CD8-positive, alpha-beta memory T cell (primary cell): ENCODE measurements around the gene SUPT16H. TPM values are rescaled to one million over a fixed set of nuclear protein-coding genes. Genes with fewer than 3 reads are reported as not detected.

ENCODE experiments used
- CTCF ChIA-PET: fragments of 350-600 bp; sonication (Branson Sonifier 250); formaldehyde crosslinking; loops from one replicate; lab custom pipeline; 2021; ENCODE audit warnings: antibody characterized with exemption; lab: Charles Lee
- POLR2A ChIA-PET: fragments of 350-600 bp; sonication (Branson Sonifier 250); formaldehyde crosslinking; loops from one replicate; lab custom pipeline; 2021; ENCODE audit warnings: antibody characterized with exemption; lab: Charles Lee
- DNase-seq, 5 donors: peaks; one replicate each; pipeline versions ENCODE4 v3.0.0 to v3.0.0-alpha.2; 2020 to 2022; ENCODE audit warnings: mixed read lengths in 1 of 5
- H3K27ac ChIP-seq: one replicate; pipeline ENCODE4 v1.7.0; 2013; ENCODE audit warnings: low read depth, mild to moderate bottlenecking, low read length, moderate library complexity
- H3K27me3 ChIP-seq: 2 replicates; pipeline ENCODE4 v1.7.0; 2013; ENCODE audit warnings: low read length, mild to moderate bottlenecking; ENCODE audit not compliant: insufficient read depth, poor library complexity, severe bottlenecking
- H3K36me3 ChIP-seq: 2 replicates; pipeline ENCODE4 v1.7.0; 2013; ENCODE audit warnings: mild to moderate bottlenecking, low read length, moderate library complexity; ENCODE audit not compliant: insufficient read depth
- H3K4me1 ChIP-seq: 2 replicates; pipeline ENCODE4 v1.7.0; 2013; ENCODE audit warnings: mild to moderate bottlenecking, low read length, moderate library complexity; ENCODE audit not compliant: insufficient read depth
- H3K4me3 ChIP-seq: 2 replicates; pipeline ENCODE4 v1.7.0; 2013; ENCODE audit warnings: mild to moderate bottlenecking, low read length
- H3K9me3 ChIP-seq: 2 replicates; pipeline ENCODE4 v1.7.0; 2013; ENCODE audit warnings: mild to moderate bottlenecking, low read length
- H3K27ac Mint-ChIP-seq, 8 donors: one replicate each; pipeline ENCODE4 v1.8.0; 2020 to 2021; ENCODE audit warnings: mixed read lengths in 8 of 8, mild to moderate bottlenecking in 6 of 8, inconsistent platforms in 3 of 8, moderate library complexity in 3 of 8
- H3K27me3 Mint-ChIP-seq, 2 donors: one replicate each; pipeline ENCODE4 v1.8.0; 2020 to 2021; ENCODE audit warnings: mixed read lengths in 2 of 2, mild to moderate bottlenecking in 1 of 2, moderate library complexity in 1 of 2
- H3K36me3 Mint-ChIP-seq, 3 donors: one replicate each; pipeline ENCODE4 v1.8.0; 2020 to 2021; ENCODE audit warnings: mixed read lengths in 3 of 3, inconsistent platforms in 1 of 3, mild to moderate bottlenecking in 1 of 3
- H3K4me1 Mint-ChIP-seq, 3 donors: one replicate each; pipeline ENCODE4 v1.8.0; 2020 to 2021; ENCODE audit warnings: mixed read lengths in 3 of 3, inconsistent platforms in 1 of 3, mild to moderate bottlenecking in 1 of 3
- H3K4me3 Mint-ChIP-seq, 7 donors: one replicate each; pipeline ENCODE4 v1.8.0; 2020 to 2021; ENCODE audit warnings: mixed read lengths in 7 of 7, mild to moderate bottlenecking in 6 of 7, moderate library complexity in 4 of 7, inconsistent platforms in 2 of 7
- H3K9me3 Mint-ChIP-seq, 5 donors: one replicate each; pipeline ENCODE4 v1.8.0; 2020 to 2022; ENCODE audit warnings: mixed read lengths in 5 of 5, mild to moderate bottlenecking in 3 of 5, moderate library complexity in 2 of 5, inconsistent platforms in 1 of 5
- polyA plus RNA-seq: library from polyadenylated mRNA; unstranded; fragments of 300-500 nt; fragmentation: Illumina TruSeq; gene quantifications from one replicate; pipeline ENCODE4 v1.2.3, GENCODE V29; 2021
- total RNA-seq, 2 experiments: library from RNA; stranded (reverse); gene quantifications; one replicate each; pipeline ENCODE4 v1.2.3, GENCODE V29; 2021

SUPT16H gene
- total and polyA plus RNA-seq, 3 experiments from 2014 or later: 84.5 to 208 (median 199) TPM

- CTCF ChIA-PET: interaction anchor here (1.4 kb wide), 1 partner anchor 25 kb away, joined by 3 read pairs; no protein-coding TSS in a partner anchor
- Histone ChIP-seq H3K36me3 (peaks cover 85% of the 10 kb centered on the region), H3K27ac (no peak overlapping the region), H3K9me3 (no peaks in the 10 kb centered on the region), H3K4me3 (no peak overlapping the region), H3K4me1 (no peaks in the 10 kb centered on the region), H3K27me3 (no peaks in the 10 kb centered on the region)
- POLR2A ChIA-PET: no interaction called here
- H3K27me3 Mint-ChIP-seq: no peaks in the 10 kb centered on the region
- H3K27ac Mint-ChIP-seq: peak overlapping the region in 3 of 8 donors; percentile 16 to 26 (median 21)
- peaks cover 8 to 96% (median 41%) of the 10 kb centered on the region in 3 donors for H3K36me3 Mint-ChIP-seq
- no peaks in the 10 kb centered on the region for H3K4me1 Mint-ChIP-seq
- DNase-seq: no peak
- no peaks in the 10 kb centered on the region for H3K9me3 Mint-ChIP-seq
- H3K4me3 Mint-ChIP-seq: no peak overlapping the region
Observed at GRCh38 chr14:21406213-21406612, 22.4 kb upstream of the SUPT16H start.

GRCh38 chr14:21405097-21405496 lies 21.3 kb upstream of the SUPT16H start:
- H3K27me3 ChIP-seq: no peaks in the 10 kb centered on the region
- no peaks in the 10 kb centered on the region for H3K4me1 ChIP-seq
- Mint-ChIP-seq H3K4me3 (no peak overlapping the region), H3K9me3 (no peaks in the 10 kb centered on the region), H3K27me3 (no peaks in the 10 kb centered on the region), H3K4me1 (no peaks in the 10 kb centered on the region), H3K36me3 (peaks cover 16 to 96% (median 42%) of the 10 kb centered on the region in 3 donors), H3K27ac (peak overlapping the region in 1 of 8 donors; percentile 36)
- DNase-seq: no peak
- no peaks in the 10 kb centered on the region for H3K9me3 ChIP-seq
- H3K27ac ChIP-seq: no peak overlapping the region
- H3K36me3 ChIP-seq: peaks cover 86% of the 10 kb centered on the region
- H3K4me3 ChIP-seq: no peak overlapping the region
- ChIA-PET POLR2A (no interaction called here), CTCF (no interaction called here)

DNA sequence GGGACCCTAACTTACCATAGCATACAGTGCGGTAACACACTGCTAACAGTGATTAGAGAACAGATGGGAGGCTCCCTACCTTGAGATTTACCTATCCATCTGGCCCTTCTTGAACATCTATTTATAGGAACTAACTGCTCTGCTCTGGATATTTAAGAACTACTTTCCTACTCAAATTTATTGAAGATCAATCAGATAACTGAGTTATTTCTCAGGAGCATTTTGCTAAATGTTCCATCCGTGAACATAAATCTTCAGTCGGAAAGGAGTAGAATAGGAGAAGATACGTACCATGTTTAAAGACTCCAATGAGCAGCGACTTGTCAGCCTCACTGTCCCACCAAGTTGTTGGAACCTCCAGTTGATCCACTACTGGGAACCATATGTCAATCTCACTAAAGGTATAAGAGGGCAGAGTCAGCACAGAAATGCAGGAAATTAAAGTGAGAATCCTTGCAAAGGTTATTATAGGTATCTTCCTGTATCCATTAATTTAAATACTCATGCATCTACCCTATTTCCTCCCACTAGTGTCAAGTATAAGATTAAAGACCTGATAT lies 15.6 kb upstream of the SUPT16H start:
- H3K27me3 Mint-ChIP-seq: no peaks in the 10 kb centered on the region
- H3K27ac Mint-ChIP-seq: peak overlapping the region in 1 of 8 donors; percentile 54
- H3K36me3 Mint-ChIP-seq: peaks cover 21 to 88% (median 42%) of the 10 kb centered on the region in 3 donors
- ChIA-PET POLR2A (no interaction called here), CTCF (no interaction called here)
- Histone ChIP-seq H3K9me3 (no peaks in the 10 kb centered on the region), H3K4me3 (no peak overlapping the region), H3K4me1 (no peaks in the 10 kb centered on the region), H3K27ac (no peak overlapping the region), H3K27me3 (no peaks in the 10 kb centered on the region), H3K36me3 (peaks cover 77% of the 10 kb centered on the region)
- no peak for DNase-seq
- H3K4me3 Mint-ChIP-seq: no peak overlapping the region
- H3K4me1 Mint-ChIP-seq: no peaks in the 10 kb centered on the region
- no peaks in the 10 kb centered on the region for H3K9me3 Mint-ChIP-seq

DNA sequence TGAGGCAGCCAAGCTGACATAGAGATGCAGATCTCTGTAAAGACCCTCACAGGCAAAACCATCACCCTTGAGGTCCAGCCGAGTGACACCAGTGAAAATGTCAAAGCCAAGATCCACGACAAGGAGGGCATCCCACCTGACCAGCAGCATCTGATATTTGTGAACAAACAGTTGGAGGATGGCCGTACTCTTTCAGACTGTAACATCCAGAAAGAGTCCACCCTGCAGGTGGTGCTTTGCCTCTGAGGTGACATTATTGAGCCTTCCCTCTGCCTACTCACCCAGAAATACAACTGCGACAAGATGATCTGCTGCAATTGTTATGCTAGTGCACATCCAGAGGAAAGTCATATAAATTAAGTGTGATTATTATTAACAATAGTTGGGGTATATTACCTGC lies 15.1 kb upstream of the SUPT16H start:
- Mint-ChIP-seq H3K4me3 (no peak overlapping the region), H3K4me1 (no peaks in the 10 kb centered on the region), H3K27ac (peak overlapping the region in 1 of 8 donors; percentile 54), H3K36me3 (peaks cover 21 to 90% (median 47%) of the 10 kb centered on the region in 3 donors), H3K9me3 (no peaks in the 10 kb centered on the region), H3K27me3 (no peaks in the 10 kb centered on the region)
- CTCF ChIA-PET: no interaction called here
- POLR2A ChIA-PET: no interaction called here
- H3K27me3 ChIP-seq: no peaks in the 10 kb centered on the region
- H3K27ac ChIP-seq: no peak overlapping the region
- no peak overlapping the region for H3K4me3 ChIP-seq
- DNase-seq: no peak
- H3K9me3 ChIP-seq: no peaks in the 10 kb centered on the region
- H3K4me1 ChIP-seq: no peaks in the 10 kb centered on the region
- peaks cover 80% of the 10 kb centered on the region for H3K36me3 ChIP-seq

GRCh38 chr14:21395450-21395849 lies 11.6 kb upstream of the SUPT16H start:
- Mint-ChIP-seq H3K27me3 (no peaks in the 10 kb centered on the region), H3K4me3 (no peak overlapping the region), H3K27ac (no peak overlapping the region), H3K9me3 (no peaks in the 10 kb centered on the region), H3K36me3 (peaks cover 16 to 90% (median 42%) of the 10 kb centered on the region in 3 donors), H3K4me1 (no peaks in the 10 kb centered on the region)
- Histone ChIP-seq H3K4me1 (no peaks in the 10 kb centered on the region), H3K36me3 (peaks cover 82% of the 10 kb centered on the region), H3K4me3 (no peak overlapping the region), H3K27me3 (no peaks in the 10 kb centered on the region), H3K9me3 (no peaks in the 10 kb centered on the region), H3K27ac (no peak overlapping the region)
- DNase-seq: no peak
- CTCF ChIA-PET: no interaction called here
- POLR2A ChIA-PET: no interaction called here

DNA sequence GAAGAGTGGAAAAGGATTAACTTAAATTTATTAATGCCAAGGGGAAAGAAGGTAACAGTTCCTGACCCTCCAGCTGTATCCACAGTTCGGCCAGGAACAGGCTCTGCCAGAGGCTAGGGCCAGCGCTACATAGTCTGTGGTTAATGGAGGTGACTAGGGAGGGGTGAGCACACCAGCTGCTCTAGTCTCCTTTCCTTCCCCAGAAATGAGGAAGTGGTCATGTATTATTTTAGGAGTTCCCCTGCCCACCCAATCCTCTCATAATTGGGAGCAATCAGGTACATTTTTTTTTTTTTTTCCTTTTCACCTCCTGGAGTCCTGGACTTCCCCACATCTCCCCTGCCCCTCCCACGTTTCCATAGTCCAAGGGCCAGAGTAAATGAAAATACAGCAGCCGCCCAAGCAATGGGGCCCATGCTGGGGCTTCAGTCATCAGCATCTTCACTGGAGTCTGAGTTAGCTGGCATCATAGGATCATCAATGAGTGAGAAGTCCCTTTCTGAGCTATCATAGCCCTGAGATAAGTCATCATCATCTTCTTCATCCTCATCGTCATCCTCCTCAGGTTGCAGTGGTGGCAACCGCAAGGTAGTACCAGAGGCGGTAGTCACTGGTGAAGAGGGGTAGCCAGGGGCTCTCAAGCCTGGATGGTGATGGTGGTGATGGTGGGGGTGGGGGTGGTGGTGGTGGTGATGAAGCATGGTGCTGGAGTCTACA lies 1.5 kb upstream of the SUPT16H start:
- Mint-ChIP-seq H3K36me3 (peaks cover 0 to 56% (median 2%) of the 10 kb centered on the region in 3 donors), H3K9me3 (no peaks in the 10 kb centered on the region), H3K4me1 (peaks cover 34 to 42% (median 35%) of the 10 kb centered on the region in 3 donors), H3K27ac (peak overlapping the region in 6 of 8 donors; percentile 96 to 100 (median 99)), H3K4me3 (peak overlapping the region; percentile 26 to 99 (median 92)), H3K27me3 (no peaks in the 10 kb centered on the region)
- no peaks in the 10 kb centered on the region for H3K9me3 ChIP-seq
- no peak for DNase-seq
- peak overlapping the region; percentile 91 for H3K27ac ChIP-seq
- H3K4me1 ChIP-seq: peaks cover 21% of the 10 kb centered on the region
- no peaks in the 10 kb centered on the region for H3K27me3 ChIP-seq
- H3K4me3 ChIP-seq: no peak overlapping the region
- ChIA-PET CTCF (interaction anchor here (0.6 kb wide), 1 partner anchor 159 kb away, joined by 3 read pairs; no protein-coding TSS in a partner anchor), POLR2A (interaction anchor here (1.0 kb wide), 1 partner anchor 155 kb away, joined by 5 read pairs; no protein-coding TSS in a partner anchor)
- H3K36me3 ChIP-seq: peaks cover 3% of the 10 kb centered on the region

GRCh38 chr14:21384494-21384851 lies 654 bp upstream of the SUPT16H start:
- Histone ChIP-seq H3K27ac (peak overlapping the region; percentile 91), H3K4me1 (peaks cover 25% of the 10 kb centered on the region), H3K27me3 (no peaks in the 10 kb centered on the region), H3K36me3 (no peaks in the 10 kb centered on the region), H3K9me3 (no peaks in the 10 kb centered on the region), H3K4me3 (peak overlapping the region; percentile 89)
- CTCF ChIA-PET: interaction anchor here (1.2 kb wide), 1 partner anchor 72 kb away, joined by 4 read pairs; the partner anchor contains the start of gene CHD8
- H3K27me3 Mint-ChIP-seq: no peaks in the 10 kb centered on the region
- peaks cover 0 to 51% (median 2%) of the 10 kb centered on the region in 3 donors for H3K36me3 Mint-ChIP-seq
- H3K4me3 Mint-ChIP-seq: peak overlapping the region; percentile 88 to 99 (median 96)
- H3K4me1 Mint-ChIP-seq: peaks cover 41 to 50% (median 43%) of the 10 kb centered on the region in 3 donors
- peak overlapping the region; percentile 96 to 100 (median 99) for H3K27ac Mint-ChIP-seq
- no peak for DNase-seq
- H3K9me3 Mint-ChIP-seq: no peaks in the 10 kb centered on the region
- POLR2A ChIA-PET: interaction anchor here (0.6 to 1.2 kb wide), 6 partner anchors 52 to 287 kb away, joined by 3 to 6 read pairs (median 3); no protein-coding TSS in a partner anchor
